Astrocyte of the spinal cord (primary cell): Measurements from ENCODE around the gene ELL2.

Experiments
- DNase-seq: peaks from one replicate; pipeline ENCODE4 v3.0.0; 2011; ENCODE audit warnings: low read depth, low spot score
- H3K4me3 ChIP-seq: 2 replicates; pipeline ENCODE4 v1.5.1; 2011; ENCODE audit warnings: low read depth, mild to moderate bottlenecking, low read length, moderate library complexity
- CTCF ChIP-seq: IDR thresholded peaks from 2 replicates; pipeline ENCODE4 v1.5.1; 2012; ENCODE audit warnings: low read depth, mild to moderate bottlenecking, low read length, inconsistent platforms
- in situ Hi-C: cut with HindIII; loops from 2 replicates; pipeline ENCODE4 v1.10.0; 2017; ENCODE audit warnings: low sequenced_read_pairs

Gene ELL2

DNA sequence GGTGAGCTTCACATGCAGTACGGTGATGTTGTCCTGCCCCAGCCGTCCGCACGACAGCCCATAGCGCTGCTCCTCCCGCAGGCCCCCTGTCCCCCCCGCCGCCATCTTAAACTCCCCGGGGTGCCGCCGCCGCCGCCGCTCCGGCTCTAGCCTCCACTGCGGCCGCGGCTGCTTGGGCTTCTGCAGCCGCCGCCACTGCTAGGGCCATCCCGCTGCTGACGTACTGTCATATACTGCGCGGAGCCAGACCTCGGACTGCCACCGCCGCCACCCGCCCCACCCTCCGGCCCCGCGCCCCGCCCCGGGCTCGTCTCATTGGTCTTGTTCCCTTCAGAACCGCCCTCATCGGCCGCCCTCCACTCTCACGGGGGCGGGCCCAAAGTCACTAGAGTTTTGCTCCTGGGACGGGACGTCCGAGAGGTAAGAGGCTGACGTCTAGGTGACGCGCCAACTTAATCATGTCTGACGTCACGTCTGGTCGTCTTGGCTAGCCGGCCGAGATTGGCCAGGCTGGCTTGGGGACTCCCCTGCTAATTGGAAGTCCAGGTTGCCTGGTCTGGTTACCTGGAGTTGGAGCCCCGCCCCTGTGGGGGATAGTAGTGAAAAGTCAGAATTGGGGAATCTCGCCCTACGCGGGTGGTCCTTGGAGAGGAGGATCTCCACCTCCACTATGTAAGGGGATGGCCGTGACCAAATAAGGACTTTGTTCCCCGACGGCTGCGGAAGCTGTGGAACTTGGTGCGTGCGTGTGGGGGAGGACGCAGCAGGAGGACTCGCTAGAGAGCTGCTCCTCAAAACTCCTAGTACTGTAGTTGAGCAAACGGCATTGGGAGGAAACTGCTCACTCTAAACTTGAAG lies at the start of gene ELL2:
Gene ELL2, minus strand, starts transcription at position 235 of the 858 bp plus-strand sequence. Its CDS starts 130 bp downstream, at position 105.
- H3K4me3 ChIP-seq = peak within 1 kb of the TSS; percentile 92
- DNase-seq = peak; percentile 100
- no peak for TF ChIP-seq CTCF
- in situ Hi-C loops = loop anchor here (25.0 kb wide), 1 partner anchor 375 kb away; no protein-coding TSS in a partner anchor

GRCh38 chr5:96008987-96009647 lies 47.5 kb upstream of the ELL2 start:
- TF ChIP-seq CTCF = no peak
- no peak for DNase-seq
- in situ Hi-C loops = no loop called here
- H3K4me3 ChIP-seq = no peak overlapping the region

GRCh38 chr5:96008487-96008886 lies 46.8 kb upstream of the ELL2 start:
- DNase-seq = no peak
- TF ChIP-seq CTCF = no peak
- in situ Hi-C loops = no loop called here
- no peak overlapping the region for H3K4me3 ChIP-seq

DNA sequence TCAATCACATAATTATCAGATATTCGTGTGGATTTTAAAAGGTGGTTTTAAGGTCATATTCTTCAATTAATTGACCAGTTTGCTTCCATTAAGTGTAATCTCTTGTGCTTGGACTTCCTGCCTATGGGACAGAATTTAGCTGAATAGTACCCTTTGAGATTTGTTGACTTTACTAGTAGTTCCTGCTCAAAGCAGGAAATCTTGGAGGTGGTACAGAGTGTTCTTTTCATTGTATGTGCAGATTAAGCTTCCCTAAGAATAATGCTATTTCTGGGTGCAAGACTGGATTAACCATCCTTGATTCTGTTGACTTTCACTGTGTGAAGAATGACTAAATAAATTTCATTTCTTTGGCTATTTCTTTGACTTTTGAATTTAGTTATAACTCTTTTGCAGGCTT lies 45.4 kb upstream of the ELL2 start:
- in situ Hi-C loops = no loop called here
- TF ChIP-seq CTCF = no peak
- DNase-seq = no peak
- H3K4me3 ChIP-seq = no peak overlapping the region

GRCh38 chr5:96006291-96006690 lies 44.6 kb upstream of the ELL2 start:
- TF ChIP-seq CTCF = no peak
- no peak for DNase-seq
- H3K4me3 ChIP-seq = no peak overlapping the region
- in situ Hi-C loops = no loop called here

DNA sequence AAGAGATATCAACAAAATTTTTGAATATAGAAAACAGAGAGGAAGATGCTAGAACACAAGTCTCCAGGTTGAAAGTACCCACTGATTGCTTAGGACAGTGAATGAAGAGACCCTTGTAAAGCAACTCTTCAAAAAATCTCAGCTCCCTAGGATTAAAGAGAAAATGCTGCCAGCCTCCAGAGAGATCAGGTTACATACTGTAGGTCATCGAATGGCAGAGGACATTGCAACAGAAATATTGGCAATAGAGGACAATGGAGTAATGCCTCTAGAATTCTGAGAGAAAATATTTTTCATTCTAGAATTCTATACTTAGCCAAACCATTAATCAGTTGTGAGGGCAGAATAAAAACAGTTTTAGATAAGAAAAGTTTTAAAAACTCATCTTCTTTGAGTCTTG lies 43.1 kb upstream of the ELL2 start:
- in situ Hi-C loops = no loop called here
- no peak for TF ChIP-seq CTCF
- no peak for DNase-seq
- H3K4me3 ChIP-seq = no peak overlapping the region
